ENCODE results near the gene FLNC. TPM values are rescaled to one million over a fixed set of nuclear protein-coding genes. Genes with fewer than 3 reads are reported as not detected.

Gene FLNC
- total and polyA plus RNA-seq, 2 of the 13 experiments (the other 11 are each of a cell fraction or from before 2014, with no cell fraction given): 0.02 TPM; not detected in 1

- Histone ChIP-seq H3K79me2 (ENCODE audit: insufficient read depth, low read length) (no peaks in the 10 kb centered on the region), H4K20me1 (ENCODE audit: insufficient read depth, low read length) (no peaks in the 10 kb centered on the region), H3K9ac (ENCODE audit: insufficient read depth, low read depth, low read length) (no peak overlapping the region), H3K36me3 (replicated peaks in 1 of 2; ENCODE audit: control insufficient read depth in 1 of 2, insufficient read depth in 2 of 2, low read length in 2 of 2) (no peaks in the 10 kb centered on the region), H3K27ac (ENCODE audit: extremely low read length, insufficient read depth, low read length) (no peak overlapping the region), H3K4me1 (ENCODE audit: insufficient read depth, low read length) (peaks cover 33% of the 10 kb centered on the region), H3K9me3 (ENCODE audit: low read length) (no peaks in the 10 kb centered on the region), H3K4me2 (ENCODE audit: low read depth, low read length) (no peak overlapping the region), H3K27me3 (ENCODE audit: control insufficient read depth in 1 of 2, insufficient read depth in 2 of 2, low read length in 2 of 2) (peaks cover 0 to 1% of the 10 kb centered on the region in 2 experiments; a peak in 1 of 5 replicates), H2AFZ (ENCODE audit: low read length) (no peak overlapping the region), H3K4me3 (replicated peaks in 1 of 3; ENCODE audit: insufficient read depth in 1 of 3, low read depth in 2 of 3, low read length in 3 of 3) (no peak overlapping the region)
- WGBS (ENCODE audit: low lambda C conversion rate): 70% methylated on average over 2 of the region's 32 CpGs
- TF ChIP-seq KDM2A (CRISPR knock-in tag; IDR thresholded peaks at IDR 0.05; ENCODE audit: borderline replicate concordance, low read depth) (no peak), EZH2 (conservative IDR thresholded peaks at IDR 0.05; ENCODE audit: low read depth, low read length) (no peak), ZNF12 (CRISPR knock-in tag; IDR thresholded peaks at IDR 0.05) (no peak), ARNTL (CRISPR knock-in tag; IDR thresholded peaks at IDR 0.05) (no peak), ZNF234 (CRISPR knock-in tag; conservative IDR thresholded peaks at IDR 0.05) (no peak), ZFP41 (CRISPR knock-in tag; IDR thresholded peaks at IDR 0.05; ENCODE audit: borderline replicate concordance) (no peak), AKNA (CRISPR knock-in tag; IDR thresholded peaks at IDR 0.05; ENCODE audit: borderline replicate concordance) (no peak), ZNF205 (CRISPR knock-in tag; IDR thresholded peaks at IDR 0.05) (no peak), ZNF7 (CRISPR knock-in tag; IDR thresholded peaks at IDR 0.05) (no peak), CEBPB (IDR thresholded peaks at IDR 0.05; ENCODE audit: borderline replicate concordance, low read depth, low read length) (no peak)
- intact Hi-C loops (cut with micrococcal nuclease; ENCODE audit: unreplicated experiment): no loop called here
- in situ Hi-C loops (cut with HindIII; ENCODE audit: extremely low pct_ligation_motif_present, low pct_unique_long_range_greater_than_20kb): loop anchor here (25.0 kb wide), 1 partner anchor 440 kb away; no protein-coding TSS in a partner anchor
- no peak for DNase-seq (ENCODE audit: low spot score)
- ATAC-seq: no peak
- no peak for FAIRE-seq
- ChIA-PET POLR2A (no interaction called here), CTCF (ENCODE audit: low intra/inter-chr PET ratio, low total read pairs) (no interaction called here)
- no TSS peak for BruUV-seq (replicated peaks)
These were observed 47.0 kb downstream of the FLNC start for GRCh38 chr7:128876978-128877755.
